Uterus (tissue), 2 donors: ENCODE data around the gene CRMP1.
"Not testable (repeated sequence)": the region's sequence is repeated elsewhere in the genome, so short reads cannot be mapped to it uniquely, and the experiment has no call there.

Source experiments
- CTCF ChIP-seq, 4 experiments: fragments of 200-600 bp in 2 of 4; fragments of 450-650 bp in 2 of 4; sonication (generic) in 2 of 4; IDR thresholded peaks; one replicate each; pipeline ENCODE4 v1.5.1; 2016 to 2019; ENCODE audit warnings: antibody characterized with exemption in 4 of 4, mild to moderate bottlenecking in 2 of 4, moderate library complexity in 1 of 4
- POLR2A ChIP-seq, 2 donors: fragments of 450-650 bp; IDR thresholded peaks; one replicate each; pipeline ENCODE4 v1.6.1; 2016; ENCODE audit warnings: antibody characterized with exemption in 2 of 2, mild to moderate bottlenecking in 1 of 2, moderate library complexity in 1 of 2

GRCh38 chr4:5856362-5856761, 36.5 kb downstream of the CRMP1 start:
- not testable (repeated sequence) for TF ChIP-seq POLR2A, CTCF (IDR thresholded peaks at IDR 0.05)
